ENCODE results near the gene PRXL2C. TPM values are rescaled to one million over a fixed set of nuclear protein-coding genes. Genes with fewer than 3 reads are reported as not detected.

The PRXL2C gene
- polyA plus RNA-seq, 1 donor from 2014 or later: 0.12 TPM

GRCh38 chr9:96599298-96599697, 55.8 kb downstream of the PRXL2C start:
- Histone ChIP-seq H3K9me3 (ENCODE audit: low read length) (no peaks in the 10 kb centered on the region), H3K27ac (ENCODE audit: low read length) (no peak overlapping the region), H3K79me2 (replicated peaks; ENCODE audit: insufficient read depth, low read length) (no peaks in the 10 kb centered on the region), H3K27me3 (ENCODE audit: insufficient read depth, low read depth, low read length) (no peaks in the 10 kb centered on the region), H3K4me3 (ENCODE audit: low read length) (no peak overlapping the region), H4K20me1 (ENCODE audit: insufficient read depth) (no peaks in the 10 kb centered on the region), H3K9ac (ENCODE audit: low read length) (no peak overlapping the region), H3K9me2 (ENCODE audit: insufficient read depth, low read length) (no peaks in the 10 kb centered on the region), H2AFZ (ENCODE audit: low read depth, low read length) (no peak overlapping the region), H3K36me3 (ENCODE audit: insufficient read depth, low read length) (no peaks in the 10 kb centered on the region), H3K4me2 (ENCODE audit: low read length) (no peak overlapping the region), H3F3A (ENCODE audit: insufficient read depth, low read length, poor library complexity, severe bottlenecking) (no peaks in the 10 kb centered on the region)
- TF ChIP-seq POLR2AphosphoS5 (IDR thresholded peaks at IDR 0.05): no peak
- TF ChIP-seq RAD21 (conservative IDR thresholded peaks at IDR 0.05): no peak
- TF ChIP-seq EP300 (conservative IDR thresholded peaks at IDR 0.05; ENCODE audit: poor library complexity, severe bottlenecking): no peak
- no peak for TF ChIP-seq EZH2 (IDR thresholded peaks at IDR 0.05; ENCODE audit: borderline replicate concordance, insufficient read depth, low read length, poor library complexity, severe bottlenecking)
- TF ChIP-seq MXI1 (conservative IDR thresholded peaks at IDR 0.05; ENCODE audit: poor library complexity, severe bottlenecking): no peak
- no peak for TF ChIP-seq CTCF (IDR thresholded peaks at IDR 0.05; ENCODE audit: poor library complexity, severe bottlenecking)

DNA sequence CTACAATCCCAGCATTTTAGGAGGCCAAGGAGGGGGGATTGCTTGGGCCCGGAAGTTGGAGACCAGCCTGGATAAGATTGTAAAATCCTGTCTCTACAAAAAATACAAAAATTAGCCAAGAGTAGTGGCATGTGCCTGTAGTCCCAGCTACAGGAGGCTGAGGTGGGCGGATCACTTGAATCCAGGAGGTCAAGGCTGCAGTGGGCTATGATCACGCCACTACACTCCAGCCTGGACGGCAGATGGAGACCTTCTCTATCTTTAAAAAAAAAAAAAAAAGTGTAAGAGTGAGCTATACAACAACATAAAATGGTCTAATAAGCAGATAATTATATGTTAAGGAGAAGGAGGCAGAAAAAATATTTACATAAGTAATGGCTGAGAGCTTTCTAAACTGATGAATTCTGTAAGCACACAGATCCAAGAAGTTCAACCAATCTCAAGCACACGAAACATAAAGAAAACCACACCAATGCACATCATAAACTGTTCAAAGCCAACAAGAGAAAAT, 58.5 kb downstream of the PRXL2C start:
- Histone ChIP-seq H3K36me3 (ENCODE audit: insufficient read depth, low read length) (no peaks in the 10 kb centered on the region), H2AFZ (ENCODE audit: low read depth, low read length) (no peak overlapping the region), H3K9me2 (ENCODE audit: insufficient read depth, low read length) (no peaks in the 10 kb centered on the region), H4K20me1 (ENCODE audit: insufficient read depth) (no peaks in the 10 kb centered on the region), H3K4me2 (ENCODE audit: low read length) (no peak overlapping the region), H3K27me3 (ENCODE audit: insufficient read depth, low read depth, low read length) (no peaks in the 10 kb centered on the region), H3F3A (ENCODE audit: insufficient read depth, low read length, poor library complexity, severe bottlenecking) (no peaks in the 10 kb centered on the region), H3K27ac (ENCODE audit: low read length) (no peak overlapping the region), H3K9ac (ENCODE audit: low read length) (no peak overlapping the region), H3K79me2 (replicated peaks; ENCODE audit: insufficient read depth, low read length) (no peaks in the 10 kb centered on the region), H3K4me3 (ENCODE audit: low read length) (no peak overlapping the region), H3K9me3 (ENCODE audit: low read length) (no peaks in the 10 kb centered on the region)
- TF ChIP-seq RAD21 (conservative IDR thresholded peaks at IDR 0.05): no peak
- TF ChIP-seq EZH2 (IDR thresholded peaks at IDR 0.05; ENCODE audit: borderline replicate concordance, insufficient read depth, low read length, poor library complexity, severe bottlenecking): no peak
- TF ChIP-seq TAF1 (IDR thresholded peaks at IDR 0.05; ENCODE audit: low read depth): no peak
- TF ChIP-seq MXI1 (conservative IDR thresholded peaks at IDR 0.05; ENCODE audit: poor library complexity, severe bottlenecking): no peak
- TF ChIP-seq CTCF (IDR thresholded peaks at IDR 0.05; ENCODE audit: poor library complexity, severe bottlenecking): no peak
- no peak for TF ChIP-seq SMC3 (conservative IDR thresholded peaks at IDR 0.05; ENCODE audit: poor library complexity)
- no peak for TF ChIP-seq POLR2AphosphoS5 (IDR thresholded peaks at IDR 0.05)
- no peak for TF ChIP-seq EP300 (conservative IDR thresholded peaks at IDR 0.05; ENCODE audit: poor library complexity, severe bottlenecking)
- TF ChIP-seq, protein P1, sequence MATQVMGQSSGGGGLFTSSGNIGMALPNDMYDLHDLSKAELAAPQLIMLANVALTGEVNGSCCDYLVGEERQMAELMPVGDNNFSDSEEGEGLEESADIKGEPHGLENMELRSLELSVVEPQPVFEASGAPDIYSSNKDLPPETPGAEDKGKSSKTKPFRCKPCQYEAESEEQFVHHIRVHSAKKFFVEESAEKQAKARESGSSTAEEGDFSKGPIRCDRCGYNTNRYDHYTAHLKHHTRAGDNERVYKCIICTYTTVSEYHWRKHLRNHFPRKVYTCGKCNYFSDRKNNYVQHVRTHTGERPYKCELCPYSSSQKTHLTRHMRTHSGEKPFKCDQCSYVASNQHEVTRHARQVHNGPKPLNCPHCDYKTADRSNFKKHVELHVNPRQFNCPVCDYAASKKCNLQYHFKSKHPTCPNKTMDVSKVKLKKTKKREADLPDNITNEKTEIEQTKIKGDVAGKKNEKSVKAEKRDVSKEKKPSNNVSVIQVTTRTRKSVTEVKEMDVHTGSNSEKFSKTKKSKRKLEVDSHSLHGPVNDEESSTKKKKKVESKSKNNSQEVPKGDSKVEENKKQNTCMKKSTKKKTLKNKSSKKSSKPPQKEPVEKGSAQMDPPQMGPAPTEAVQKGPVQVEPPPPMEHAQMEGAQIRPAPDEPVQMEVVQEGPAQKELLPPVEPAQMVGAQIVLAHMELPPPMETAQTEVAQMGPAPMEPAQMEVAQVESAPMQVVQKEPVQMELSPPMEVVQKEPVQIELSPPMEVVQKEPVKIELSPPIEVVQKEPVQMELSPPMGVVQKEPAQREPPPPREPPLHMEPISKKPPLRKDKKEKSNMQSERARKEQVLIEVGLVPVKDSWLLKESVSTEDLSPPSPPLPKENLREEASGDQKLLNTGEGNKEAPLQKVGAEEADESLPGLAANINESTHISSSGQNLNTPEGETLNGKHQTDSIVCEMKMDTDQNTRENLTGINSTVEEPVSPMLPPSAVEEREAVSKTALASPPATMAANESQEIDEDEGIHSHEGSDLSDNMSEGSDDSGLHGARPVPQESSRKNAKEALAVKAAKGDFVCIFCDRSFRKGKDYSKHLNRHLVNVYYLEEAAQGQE (IDR thresholded peaks at IDR 0.05; ENCODE audit: borderline replicate concordance): no peak

Other genes with a start within 250 kb of the PRXL2C start
- 1.7 and 2.0 TPM in 2 replicates for gene ZNF367, start 236.9 kb downstream of the PRXL2C start, polyA plus RNA-seq
- 13.9 and 14.7 TPM in 2 replicates for gene HABP4, start 205.1 kb downstream of the PRXL2C start, polyA plus RNA-seq
- gene CDC14B, start 35.5 kb downstream of the PRXL2C start, polyA plus RNA-seq: 5.8 and 7.0 TPM in 2 replicates
- 28.4 and 28.5 TPM in 2 replicates for gene ZNF510, start 122.8 kb upstream of the PRXL2C start, polyA plus RNA-seq
- 5.4 and 6.0 TPM in 2 replicates for gene ZNF782, start 199.2 kb upstream of the PRXL2C start, polyA plus RNA-seq